GM08714 (cell line): ENCODE measurements around the gene NARS2.
"Not testable (repeated sequence)": the region's sequence is repeated elsewhere in the genome, so short reads cannot be mapped to it uniquely, and the experiment has no call there.

ENCODE experiments used
- H3K4me3 ChIP-seq: fragments of 200-500 bp; sonication (Bioruptor generic); 2 replicates; pipeline ENCODE4 v1.5.1; 2014; ENCODE audit warnings: mild to moderate bottlenecking, low read length, inconsistent platforms
- ZNF274 ChIP-seq: IDR thresholded peaks from 2 replicates; pipeline ENCODE4 v1.6.1; 2012; ENCODE audit warnings: mild to moderate bottlenecking, low read depth, low read length

Gene NARS2

GRCh38 chr11:78539506-78539905, 35.2 kb downstream of the NARS2 start:
- TF ChIP-seq ZNF274, result no peak
- H3K4me3 ChIP-seq, result no peak overlapping the region

DNA sequence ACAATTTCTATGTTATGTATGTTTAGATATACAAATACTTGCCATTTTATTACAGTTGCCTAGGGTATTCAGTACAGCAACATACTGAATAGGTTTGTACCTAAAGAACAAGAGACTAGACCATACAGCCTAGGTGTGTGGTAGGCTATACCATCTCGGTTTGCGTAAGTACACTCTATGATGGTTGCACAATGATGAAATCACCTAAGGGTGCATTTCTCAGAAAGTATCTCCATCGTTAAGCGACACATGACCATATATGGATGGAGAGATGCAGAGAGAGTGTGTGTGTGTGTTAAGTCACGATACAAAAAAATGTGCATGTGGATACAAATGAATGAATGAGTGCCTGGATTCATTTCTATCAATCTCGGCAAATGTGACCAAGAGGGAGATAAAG, 37.7 kb downstream of the NARS2 start:
- no peak for TF ChIP-seq ZNF274
- H3K4me3 ChIP-seq, result no peak overlapping the region

- no peak for TF ChIP-seq ZNF274
- no peak overlapping the region for H3K4me3 ChIP-seq
These were observed 38.7 kb downstream of the NARS2 start for GRCh38 chr11:78535920-78536319.

DNA sequence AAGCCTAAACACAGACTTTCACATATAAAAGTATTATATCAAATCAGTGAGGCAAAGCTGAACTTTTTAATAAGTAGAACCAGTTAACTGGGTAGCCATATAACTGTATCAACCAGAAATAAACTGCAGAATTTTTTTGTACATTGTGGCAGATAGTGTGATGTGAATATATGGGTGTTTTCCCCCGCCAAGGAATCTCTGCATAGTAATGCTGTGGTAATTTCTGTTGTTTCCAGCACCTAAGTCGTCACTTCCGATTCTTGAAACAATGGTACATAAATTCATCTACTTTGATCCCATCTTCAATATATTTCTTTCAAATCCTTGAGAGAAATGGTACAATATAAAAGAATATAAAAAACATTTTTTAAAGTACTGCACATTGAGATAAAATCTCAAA, 39.6 kb downstream of the NARS2 start:
- H3K4me3 ChIP-seq, result no peak overlapping the region
- no peak for TF ChIP-seq ZNF274

DNA sequence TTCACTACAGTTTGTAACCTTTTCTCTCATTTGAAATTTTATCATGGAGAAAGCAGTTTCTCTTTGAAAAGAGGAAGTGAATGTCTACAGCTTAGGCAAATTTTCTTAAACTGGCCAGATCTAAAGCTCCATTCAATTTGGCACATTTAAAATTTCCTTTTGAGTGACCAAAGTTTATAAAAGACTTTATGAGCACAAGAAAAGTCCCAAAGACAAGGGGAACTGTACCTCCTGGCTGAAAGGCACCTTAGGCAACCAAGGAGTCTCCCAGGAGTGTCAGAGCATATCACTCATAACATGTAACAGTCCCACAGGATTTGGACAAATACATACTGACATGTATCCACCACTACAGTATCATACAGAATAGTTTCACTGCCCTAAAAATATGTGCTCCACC, 41.3 kb downstream of the NARS2 start:
- H3K4me3 ChIP-seq, result no peak overlapping the region
- no peak for TF ChIP-seq ZNF274

DNA sequence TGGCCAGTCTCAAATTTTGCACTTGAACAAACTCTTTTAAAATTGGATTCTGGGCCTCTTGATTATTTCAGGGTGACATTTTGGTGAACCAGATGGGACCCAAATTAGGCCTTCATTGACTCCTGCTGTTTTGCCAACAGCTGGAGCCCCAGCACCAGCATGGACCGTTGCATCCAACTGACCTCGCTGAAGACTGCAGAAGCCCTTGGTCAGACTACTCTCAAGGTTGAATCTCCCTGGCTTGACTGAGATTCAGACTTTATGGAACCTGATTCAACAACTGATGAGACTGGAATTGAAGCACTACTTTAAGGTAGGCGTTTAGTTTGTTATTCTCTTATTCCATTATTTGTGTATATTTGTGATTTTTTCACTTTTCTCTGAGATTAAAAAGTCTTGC, 41.7 kb downstream of the NARS2 start:
- TF ChIP-seq ZNF274, result no peak
- no peak overlapping the region; the same call in 1 of the 2 replicates for H3K4me3 ChIP-seq

DNA sequence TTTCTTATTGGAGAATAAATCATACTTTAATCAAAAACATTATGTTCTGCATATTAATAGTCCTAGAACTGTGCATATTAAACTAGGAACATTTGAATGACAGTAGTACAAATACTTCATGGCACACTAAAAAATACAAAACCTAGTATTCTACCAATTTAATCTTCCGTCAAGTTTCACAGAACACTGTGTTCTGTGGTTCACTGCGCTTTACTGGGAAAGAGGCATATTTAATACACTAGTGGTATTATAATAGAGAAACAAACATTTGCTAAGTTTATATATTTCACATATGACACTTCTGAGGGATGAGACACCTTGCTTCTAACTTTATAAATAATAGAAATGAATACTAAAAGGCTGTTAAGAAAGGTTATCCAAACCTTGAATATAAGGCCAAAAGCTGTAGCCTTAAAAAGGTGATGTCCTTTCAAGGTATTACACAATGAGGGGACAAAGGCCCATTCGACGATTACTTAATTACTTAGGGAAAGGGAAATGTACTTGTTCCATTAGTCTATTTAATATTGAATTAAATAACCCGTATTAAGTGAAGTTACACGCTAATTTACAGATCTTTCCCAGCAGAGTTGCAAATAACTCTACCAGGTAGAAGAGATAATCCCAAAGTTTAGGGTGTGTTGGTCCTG, 48.0 kb downstream of the NARS2 start:
- no peak overlapping the region for H3K4me3 ChIP-seq
- no peak for TF ChIP-seq ZNF274

- H3K4me3 ChIP-seq, result no peak overlapping the region
- TF ChIP-seq ZNF274, result no peak
These were observed 48.9 kb downstream of the NARS2 start for GRCh38 chr11:78525720-78526119.

DNA sequence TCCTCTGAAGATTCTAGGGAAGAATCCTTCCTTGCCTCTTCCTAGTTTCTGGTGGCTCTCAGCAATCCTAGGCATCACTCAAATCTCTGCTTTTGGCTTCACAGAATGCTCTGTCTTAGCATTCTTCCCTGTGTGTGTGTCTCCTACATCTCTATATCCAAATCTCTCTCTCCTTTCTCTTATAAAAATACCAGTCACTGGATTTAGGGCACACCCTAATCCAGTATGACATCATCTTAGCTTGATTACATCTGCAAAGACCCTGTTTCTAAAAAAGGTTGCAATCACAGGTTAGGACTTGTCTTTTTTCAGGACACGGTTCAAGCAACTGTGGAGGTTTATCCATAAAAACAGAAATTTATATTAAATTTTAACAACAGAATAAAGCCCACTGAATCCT, 54.4 kb downstream of the NARS2 start:
- TF ChIP-seq ZNF274, result no peak
- no peak overlapping the region for H3K4me3 ChIP-seq

DNA sequence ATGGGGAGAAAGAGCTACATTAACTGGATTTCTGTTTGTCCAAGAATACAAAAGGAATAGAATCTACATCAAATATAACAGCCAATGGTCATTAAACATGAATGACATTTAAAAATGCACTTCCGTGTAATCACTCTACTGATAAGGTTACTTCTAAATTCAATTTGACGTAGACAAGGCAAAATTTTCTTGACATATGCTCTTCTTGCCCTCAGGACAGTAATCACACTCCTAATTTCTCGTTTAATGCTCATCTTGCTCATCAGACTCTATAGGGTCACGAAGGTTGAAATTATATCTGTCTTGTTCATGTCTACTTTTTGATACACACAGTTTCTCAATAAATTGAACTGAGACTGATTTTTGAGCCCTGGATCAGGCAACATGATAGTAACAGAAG, 58.4 kb downstream of the NARS2 start:
- H3K4me3 ChIP-seq, result no peak overlapping the region
- no peak for TF ChIP-seq ZNF274

- H3K4me3 ChIP-seq, result no peak overlapping the region
- TF ChIP-seq ZNF274, result no peak
These were observed 59.7 kb downstream of the NARS2 start for GRCh38 chr11:78514922-78515502.

- H3K4me3 ChIP-seq, result not testable (repeated sequence)
These were observed 61.6 kb downstream of the NARS2 start for GRCh38 chr11:78513085-78513484.

DNA sequence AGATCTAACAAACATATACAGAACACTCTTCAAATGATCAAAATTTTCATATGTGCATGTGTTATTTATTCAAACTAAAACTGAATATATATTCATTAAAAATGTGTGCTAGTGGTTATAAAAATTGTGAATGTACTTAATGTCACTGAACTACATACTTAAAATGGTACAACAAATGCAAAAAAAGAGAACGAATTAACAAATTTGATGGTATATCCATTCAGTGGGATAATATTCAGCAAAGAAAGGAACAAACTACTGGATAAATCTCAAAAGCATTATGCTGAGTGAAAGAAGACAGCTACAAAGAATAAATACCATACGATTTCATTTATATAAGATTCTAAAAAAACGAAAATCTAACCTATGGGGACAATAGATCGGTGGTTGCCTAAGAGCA, 64.1 kb downstream of the NARS2 start:
- TF ChIP-seq ZNF274, result no peak

GRCh38 chr11:78510025-78510596, 64.6 kb downstream of the NARS2 start:
- no peak overlapping the region for H3K4me3 ChIP-seq
- no peak for TF ChIP-seq ZNF274

More for the DNA sequence above, 64.1 kb downstream of the NARS2 start:
- H3K4me3 ChIP-seq, result no peak overlapping the region

- no peak for TF ChIP-seq ZNF274
- H3K4me3 ChIP-seq, result no peak overlapping the region
These were observed 70.0 kb downstream of the NARS2 start for GRCh38 chr11:78504708-78505107.

DNA sequence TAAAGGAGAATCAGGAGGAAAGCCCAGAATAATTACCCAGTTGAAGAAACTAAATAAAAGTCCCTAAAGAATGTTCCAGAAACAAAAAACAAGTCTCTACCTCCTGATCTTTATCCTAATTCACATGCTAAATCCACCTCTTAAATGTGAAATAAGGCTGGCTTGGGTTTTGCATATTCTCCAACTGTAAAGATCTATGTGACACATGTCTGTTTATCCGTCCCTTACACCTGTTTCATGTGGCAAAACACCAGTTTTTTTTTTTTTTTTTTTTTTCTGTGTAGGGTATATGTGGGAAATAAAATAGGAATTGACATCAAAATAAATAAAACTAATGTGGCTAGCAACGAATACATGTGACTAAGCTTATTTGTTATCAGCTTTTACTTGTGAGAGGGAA, 70.5 kb downstream of the NARS2 start:
- H3K4me3 ChIP-seq, result no peak overlapping the region
- TF ChIP-seq ZNF274, result no peak

DNA sequence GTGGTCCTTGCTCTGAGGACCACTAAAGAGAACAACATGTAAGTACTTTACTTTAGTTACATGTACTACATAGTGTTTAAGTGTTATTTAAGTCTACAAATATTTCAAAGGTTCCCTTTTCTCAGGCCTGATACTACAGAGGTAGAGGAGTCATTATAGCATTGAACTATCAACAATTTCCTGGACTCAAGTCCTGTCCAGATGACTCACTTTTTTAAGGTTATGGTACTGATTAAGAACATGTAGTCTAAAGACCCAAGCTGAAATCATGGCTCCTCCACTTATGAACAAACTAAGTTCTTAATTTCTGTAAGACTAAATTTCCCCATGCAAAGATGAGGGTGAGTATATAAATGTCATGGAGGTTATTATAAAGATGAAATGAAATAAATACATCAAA, 74.7 kb downstream of the NARS2 start:
- H3K4me3 ChIP-seq, result no peak overlapping the region
- TF ChIP-seq ZNF274, result no peak
